ENCODE measurements around the gene STK17B.

Gene STK17B

DNA sequence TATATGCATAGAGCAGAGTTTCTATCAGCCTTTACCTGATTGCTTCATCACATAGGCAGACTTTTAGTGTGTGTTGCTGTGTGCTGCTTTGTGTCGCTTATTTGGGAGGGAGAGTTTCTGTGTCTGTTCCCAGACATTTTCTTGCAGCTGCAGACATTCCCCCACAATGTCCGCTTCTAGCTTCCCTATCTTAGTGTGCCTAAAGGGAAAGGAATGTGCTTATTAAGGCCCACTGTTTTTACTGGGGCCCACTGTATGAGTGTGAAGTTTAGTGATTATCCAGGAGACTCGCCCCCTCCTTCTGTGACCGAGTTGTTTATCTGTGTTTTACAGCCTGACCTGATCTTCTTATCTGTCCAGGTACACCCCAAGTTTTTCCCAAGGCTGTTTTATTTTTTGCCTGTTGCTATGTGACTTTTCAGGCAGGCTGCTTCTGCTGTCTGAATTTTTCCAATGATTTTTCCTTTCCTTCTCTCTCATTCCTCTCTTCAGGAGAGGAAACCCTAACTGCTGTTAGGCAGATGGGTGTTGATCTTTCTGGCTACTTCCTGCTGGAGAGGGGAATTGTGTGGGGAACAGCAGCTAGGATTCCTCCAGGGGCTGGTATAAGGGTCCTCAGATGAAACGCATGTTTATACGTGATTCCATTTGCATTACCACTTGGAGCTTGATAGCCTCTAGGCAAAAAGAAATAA is 47.6 kb downstream of the STK17B start:
- Mint-ChIP-seq H3K4me3 (no peak overlapping the region), H3K36me3 (no peaks in the 10 kb centered on the region), H3K4me1 (no peaks in the 10 kb centered on the region), H3K27ac (no peak overlapping the region), H3K9me3 (no peaks in the 10 kb centered on the region)
- DNase-seq (ENCODE audit: low spot score in 2 of 2) (no peak), ATAC-seq (no peak)

DNA sequence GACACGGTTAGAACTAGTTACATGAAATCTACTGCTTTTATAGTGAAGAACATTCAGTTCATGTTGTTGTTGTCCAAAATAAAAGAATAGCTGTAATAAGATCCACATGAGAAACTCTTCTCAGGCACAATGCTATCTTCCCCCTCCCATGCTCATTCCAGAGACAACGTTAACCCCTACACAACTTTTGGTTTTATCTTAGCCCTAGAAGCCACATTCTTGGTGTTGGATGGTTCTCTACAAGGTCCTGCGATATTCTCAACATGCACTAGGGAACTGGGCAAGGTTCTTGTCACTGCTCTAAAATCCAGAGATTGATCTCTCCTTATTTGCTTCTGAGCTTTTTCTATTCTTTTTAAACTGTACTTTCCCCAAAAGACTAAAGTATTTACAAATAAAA is 51.5 kb downstream of the STK17B start:
- DNase-seq (ENCODE audit: low spot score in 2 of 2) (no peak), ATAC-seq (no peak)
- Mint-ChIP-seq H3K36me3 (no peaks in the 10 kb centered on the region), H3K4me1 (no peaks in the 10 kb centered on the region), H3K27ac (no peak overlapping the region), H3K9me3 (no peaks in the 10 kb centered on the region), H3K4me3 (no peak overlapping the region)

DNA sequence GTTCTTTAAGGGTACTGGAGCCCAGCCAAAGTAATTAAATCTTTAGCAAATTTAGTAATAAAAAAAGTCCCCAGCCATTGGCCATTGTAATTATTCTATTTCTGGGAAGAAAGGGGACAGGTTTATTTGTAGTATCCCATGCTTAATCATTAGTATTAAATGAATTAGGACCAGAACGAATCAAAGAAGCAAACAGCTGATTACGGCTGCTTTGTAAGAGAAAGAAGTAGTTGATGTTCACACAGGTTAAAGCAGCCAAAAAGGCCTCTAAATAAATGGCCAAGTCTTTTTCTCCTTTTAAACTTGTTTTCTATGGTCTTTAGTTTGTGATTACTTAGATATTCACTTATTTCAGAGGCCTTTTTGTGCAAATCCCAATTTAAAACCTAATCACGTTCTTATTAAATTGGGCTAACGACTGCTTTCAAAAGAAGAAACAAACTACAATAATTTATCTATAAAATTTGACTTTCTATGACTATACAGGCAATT is 54.1 kb downstream of the STK17B start:
- Mint-ChIP-seq H3K9me3 (no peaks in the 10 kb centered on the region), H3K27ac (no peak overlapping the region), H3K36me3 (no peaks in the 10 kb centered on the region), H3K4me1 (no peaks in the 10 kb centered on the region), H3K4me3 (no peak overlapping the region)
- no peak for DNase-seq (ENCODE audit: low spot score in 2 of 2)
- ATAC-seq, result no peak

DNA sequence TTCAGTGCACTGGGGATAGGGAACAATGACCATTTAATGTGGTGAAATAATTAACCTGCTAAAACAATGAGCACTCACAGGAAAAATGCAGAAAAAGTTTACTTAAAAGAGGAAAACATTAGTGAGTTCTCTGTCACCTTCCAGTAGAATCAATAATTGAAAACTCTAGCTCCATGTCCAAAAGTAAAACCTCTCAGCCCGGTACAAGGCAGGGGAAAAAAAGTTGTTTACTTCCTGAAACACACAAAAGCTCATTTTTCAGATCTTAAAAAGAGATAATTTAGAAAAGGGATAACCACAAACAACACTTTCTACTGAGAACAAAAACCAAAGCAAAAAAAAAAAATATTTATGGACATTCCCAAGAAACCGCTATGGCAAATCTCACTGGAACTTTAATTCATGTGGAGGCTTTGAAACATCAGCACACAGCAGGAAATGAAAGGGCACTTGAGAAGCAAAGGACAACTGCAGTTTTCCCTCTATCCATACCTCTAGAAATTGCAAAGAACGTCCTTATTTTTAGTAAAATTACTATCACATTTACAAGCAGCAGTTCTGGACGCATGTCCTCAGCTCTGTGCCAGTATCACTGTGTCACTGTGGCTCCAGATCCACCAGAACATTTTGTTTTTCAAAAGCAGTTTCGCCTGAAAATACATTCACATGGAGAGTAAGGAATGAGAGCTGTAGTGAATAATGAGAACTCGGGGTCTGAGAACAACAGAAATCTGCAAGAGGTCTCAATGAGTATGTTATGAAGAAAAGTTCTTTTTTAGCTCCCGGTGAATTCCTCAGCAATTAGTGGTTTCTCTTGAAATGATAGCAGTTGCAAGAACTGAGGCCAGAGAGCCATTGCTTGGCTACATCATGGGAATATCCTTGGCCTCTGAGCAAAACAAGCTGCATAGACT is 58.1 kb downstream of the STK17B start:
- DNase-seq (ENCODE audit: low spot score in 2 of 2), result no peak
- no peak overlapping the region for H3K27ac Mint-ChIP-seq

DNA sequence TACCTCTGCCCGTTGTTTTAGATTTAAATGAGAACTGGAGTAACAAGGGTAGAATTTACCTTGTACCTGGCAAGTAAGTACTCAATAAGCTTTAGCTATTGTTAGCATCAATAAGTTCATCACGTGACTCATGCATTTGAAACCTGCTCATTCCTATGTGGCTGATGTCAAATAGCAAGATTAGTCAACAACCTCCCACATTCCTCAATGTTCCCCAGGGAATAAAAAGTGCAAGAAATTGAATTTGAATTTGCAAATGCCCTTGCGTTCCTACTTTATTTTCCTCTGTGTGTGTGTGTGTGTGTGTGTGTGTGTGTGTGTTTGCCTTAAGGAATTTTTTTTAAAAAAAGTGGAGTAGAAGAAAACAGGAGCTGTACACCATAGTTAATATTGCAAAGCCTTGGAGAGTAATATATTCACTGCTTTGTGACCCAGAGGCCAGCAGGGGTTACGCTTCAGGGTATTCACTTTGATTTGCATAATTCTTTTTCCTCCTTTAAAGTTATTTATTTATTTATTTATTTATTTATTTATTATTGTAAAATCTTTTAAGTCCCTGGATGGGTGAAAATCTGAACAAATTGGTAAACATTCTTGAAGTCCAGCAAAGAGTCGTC is 58.9 kb downstream of the STK17B start:
- H3K9me3 Mint-ChIP-seq, result no peaks in the 10 kb centered on the region
- no peak overlapping the region for H3K4me3 Mint-ChIP-seq
- ATAC-seq (no peak), DNase-seq (ENCODE audit: low spot score in 2 of 2) (no peak)
- no peak overlapping the region for H3K27ac Mint-ChIP-seq
- H3K36me3 Mint-ChIP-seq, result no peaks in the 10 kb centered on the region
- H3K4me1 Mint-ChIP-seq, result no peaks in the 10 kb centered on the region

More for the DNA sequence above, 58.1 kb downstream of the STK17B start:
- Mint-ChIP-seq H3K9me3 (no peaks in the 10 kb centered on the region), H3K36me3 (no peaks in the 10 kb centered on the region), H3K4me1 (no peaks in the 10 kb centered on the region), H3K4me3 (no peak overlapping the region)
- ATAC-seq, result no peak

DNA sequence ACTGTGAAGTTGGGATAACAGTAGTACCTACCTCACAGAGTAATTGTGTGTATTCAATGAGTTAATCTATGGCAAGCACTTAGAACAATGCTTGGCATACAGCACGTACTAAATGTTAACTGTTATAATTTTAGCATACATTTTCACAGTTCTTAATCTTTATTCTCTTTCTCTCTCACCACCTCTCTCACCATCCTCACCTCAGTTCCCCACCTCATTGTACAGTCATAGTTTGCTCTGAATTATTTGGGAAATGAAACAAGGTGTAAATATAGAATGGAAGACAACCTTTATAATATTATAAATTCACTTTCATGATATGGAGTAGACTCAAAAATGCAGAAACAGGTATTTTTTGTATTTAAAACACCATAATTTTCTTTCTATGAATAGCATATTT is 62.8 kb downstream of the STK17B start:
- H3K36me3 Mint-ChIP-seq, result no peaks in the 10 kb centered on the region
- H3K9me3 Mint-ChIP-seq, result no peaks in the 10 kb centered on the region
- H3K4me3 Mint-ChIP-seq, result no peak overlapping the region
- H3K27ac Mint-ChIP-seq, result no peak overlapping the region
- ATAC-seq (no peak), DNase-seq (ENCODE audit: low spot score in 2 of 2) (no peak)
- H3K4me1 Mint-ChIP-seq, result no peaks in the 10 kb centered on the region

DNA sequence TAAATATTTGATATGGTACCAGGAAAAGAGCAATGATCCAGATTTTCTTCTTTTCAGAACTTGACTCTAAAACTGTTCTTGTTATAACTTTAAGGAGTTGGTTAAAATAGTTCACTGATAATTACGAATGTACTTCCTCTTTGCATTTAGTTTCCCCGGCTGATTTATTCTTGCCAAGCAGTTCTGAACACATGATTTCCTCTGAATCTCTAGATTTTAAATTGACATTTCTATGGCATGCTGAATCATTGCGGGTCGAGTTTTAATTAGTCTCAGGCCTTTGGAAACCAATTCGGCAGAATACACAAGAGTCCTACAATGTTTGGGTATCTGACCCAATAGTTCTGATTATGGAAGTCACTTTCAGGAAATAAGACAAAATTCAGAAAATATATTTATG is 65.4 kb downstream of the STK17B start:
- H3K9me3 Mint-ChIP-seq, result no peaks in the 10 kb centered on the region
- no peaks in the 10 kb centered on the region for H3K36me3 Mint-ChIP-seq
- DNase-seq (ENCODE audit: low spot score in 2 of 2), result no peak
- H3K4me3 Mint-ChIP-seq, result no peak overlapping the region
- peaks cover 10% of the 10 kb centered on the region for H3K4me1 Mint-ChIP-seq
- ATAC-seq, result no peak
- no peak overlapping the region for H3K27ac Mint-ChIP-seq

DNA sequence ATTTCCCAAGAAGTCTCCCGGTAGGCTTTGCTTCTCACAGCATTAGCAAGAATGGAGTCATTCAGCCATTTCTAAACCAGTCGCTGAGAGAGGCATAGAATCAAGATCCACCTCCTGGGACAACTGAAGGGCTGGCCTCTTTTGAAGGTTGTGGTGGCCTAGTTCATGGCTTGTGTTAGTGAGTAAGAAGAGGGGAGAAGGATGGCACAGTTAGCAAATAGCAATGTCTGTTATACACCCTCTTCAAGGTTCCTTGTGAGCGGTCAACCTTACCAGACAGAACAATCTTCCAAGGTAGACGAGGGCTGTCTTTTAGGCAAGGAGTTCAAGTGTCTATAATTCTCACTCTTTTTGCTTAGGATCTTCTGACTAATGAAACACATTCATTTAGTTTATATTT is 67.3 kb downstream of the STK17B start:
- peaks cover 18% of the 10 kb centered on the region for H3K4me1 Mint-ChIP-seq
- ATAC-seq, result no peak
- no peak overlapping the region for H3K27ac Mint-ChIP-seq
- H3K4me3 Mint-ChIP-seq, result no peak overlapping the region
- no peak for DNase-seq (ENCODE audit: low spot score in 2 of 2)
- H3K9me3 Mint-ChIP-seq, result no peaks in the 10 kb centered on the region
- no peaks in the 10 kb centered on the region for H3K36me3 Mint-ChIP-seq

DNA sequence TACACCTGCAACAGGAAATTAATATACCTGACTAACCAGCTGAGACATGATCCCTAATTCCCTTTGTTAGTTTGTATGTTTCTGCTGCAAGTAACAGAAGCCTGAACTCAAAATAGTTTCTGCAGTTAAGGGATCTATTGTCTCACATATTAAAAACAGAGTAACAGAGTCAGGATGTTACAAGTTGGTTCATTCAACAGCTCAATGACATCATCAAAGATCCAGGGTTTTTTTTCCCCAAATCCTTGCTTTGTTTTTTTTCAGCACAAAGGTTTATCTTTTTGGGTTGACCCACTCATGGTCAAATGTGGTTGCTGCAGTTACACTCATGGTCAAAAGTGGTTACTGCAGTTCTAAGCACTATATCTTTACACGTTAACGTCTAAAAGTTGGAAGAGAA is 67.8 kb downstream of the STK17B start:
- H3K36me3 Mint-ChIP-seq, result no peaks in the 10 kb centered on the region
- ATAC-seq (no peak), DNase-seq (ENCODE audit: low spot score in 2 of 2) (no peak)
- no peak overlapping the region for H3K4me3 Mint-ChIP-seq
- peaks cover 18% of the 10 kb centered on the region for H3K4me1 Mint-ChIP-seq
- H3K9me3 Mint-ChIP-seq, result no peaks in the 10 kb centered on the region
- no peak overlapping the region for H3K27ac Mint-ChIP-seq

DNA sequence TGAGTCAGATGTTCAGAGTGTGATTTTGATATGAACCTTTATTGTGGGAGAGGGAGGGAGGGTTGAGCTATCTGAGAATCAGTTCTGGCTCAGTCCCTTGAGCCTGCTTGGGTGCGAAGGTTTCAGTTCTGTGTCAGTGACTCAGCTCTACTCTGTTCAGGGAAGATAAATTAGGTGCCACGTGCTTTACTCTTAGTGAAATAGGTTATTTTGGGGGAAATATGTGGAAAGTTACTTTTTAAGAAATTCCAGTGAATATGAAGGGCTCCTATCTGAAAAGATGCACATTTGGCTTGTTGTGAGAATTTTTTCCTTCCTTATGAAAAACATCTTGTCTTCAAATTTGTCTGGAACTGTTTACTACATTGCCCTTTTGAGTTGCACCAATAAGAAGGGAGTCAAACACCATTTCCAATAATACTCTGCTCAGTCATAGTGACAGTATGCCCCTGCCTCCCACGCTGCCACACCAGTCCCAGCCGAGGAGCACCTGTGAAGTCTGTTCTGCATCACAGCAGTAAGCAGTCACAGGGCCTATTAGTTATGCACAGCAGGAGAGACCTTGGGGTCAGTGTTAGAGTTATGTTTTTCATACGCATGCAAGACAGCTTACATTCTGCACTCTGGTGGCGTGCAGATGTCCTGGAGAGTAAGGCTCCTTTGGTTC is 69.9 kb downstream of the STK17B start:
- ATAC-seq (peak; percentile 96), DNase-seq (ENCODE audit: low spot score in 2 of 2) (peak in 1 of 2 donors; percentile 55)
- Mint-ChIP-seq H3K4me1 (peaks cover 18% of the 10 kb centered on the region), H3K9me3 (no peaks in the 10 kb centered on the region), H3K36me3 (no peaks in the 10 kb centered on the region), H3K4me3 (no peak overlapping the region), H3K27ac (no peak overlapping the region)

DNA sequence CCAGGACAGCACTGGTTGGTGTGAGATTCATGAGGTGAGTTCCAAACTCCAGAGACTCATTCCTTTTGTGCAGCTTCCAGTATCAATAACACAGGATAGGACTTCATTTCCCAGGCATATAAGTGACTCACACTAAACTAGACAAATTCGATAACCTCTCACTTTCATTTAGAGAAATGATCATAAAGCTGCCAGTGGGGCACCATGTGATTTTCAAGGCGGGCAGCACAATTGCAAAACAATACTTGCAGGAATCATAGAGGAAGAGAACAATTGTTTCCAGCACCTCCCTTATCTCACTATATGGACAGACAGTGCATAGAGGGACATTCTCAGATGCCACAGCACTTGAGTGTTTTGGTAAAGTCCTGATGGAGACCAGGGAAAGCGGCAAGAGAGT is 71.5 kb downstream of the STK17B start:
- Mint-ChIP-seq H3K36me3 (no peaks in the 10 kb centered on the region), H3K27ac (no peak overlapping the region), H3K4me3 (no peak overlapping the region), H3K9me3 (no peaks in the 10 kb centered on the region), H3K4me1 (peaks cover 18% of the 10 kb centered on the region)
- ATAC-seq, result no peak
- DNase-seq (ENCODE audit: low spot score in 2 of 2), result no peak

DNA sequence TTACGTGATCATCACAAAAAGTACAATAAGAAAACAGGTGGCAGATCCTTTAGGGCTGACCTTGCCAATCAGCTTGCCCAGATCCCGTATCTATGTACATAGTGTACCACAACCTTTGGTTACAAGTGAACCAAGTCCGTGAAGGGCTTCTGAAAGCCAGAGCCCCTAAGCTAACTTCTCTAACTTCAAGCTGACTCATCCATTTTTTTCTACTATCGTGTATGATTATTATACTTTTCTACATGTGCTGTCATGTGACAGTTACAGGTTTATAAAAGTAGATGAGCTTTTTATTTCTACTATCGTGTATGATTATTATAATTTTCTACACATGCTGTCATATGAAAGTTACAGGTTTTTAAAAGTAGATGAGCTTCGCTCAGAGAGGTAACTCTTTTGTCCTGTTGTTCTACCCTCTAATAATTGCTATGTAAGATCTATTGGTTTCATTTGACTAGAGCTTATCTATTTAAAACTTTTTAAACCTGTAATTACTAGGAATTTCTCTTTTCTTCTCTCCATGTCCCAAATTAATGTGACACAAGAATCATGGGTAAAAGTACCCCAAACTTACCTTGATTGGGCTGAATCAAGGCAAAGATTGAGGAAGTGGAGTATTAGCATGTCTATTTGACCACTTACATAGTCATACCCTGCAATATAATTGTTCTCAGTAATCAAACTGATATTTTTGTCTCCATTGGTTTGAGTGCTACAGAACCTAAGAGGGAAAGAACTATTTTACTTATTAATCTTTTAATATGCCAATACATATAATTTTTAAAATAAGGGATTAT is 73.3 kb downstream of the STK17B start:
- ATAC-seq (no peak), DNase-seq (ENCODE audit: low spot score in 2 of 2) (no peak)
- no peak overlapping the region for H3K27ac Mint-ChIP-seq
- no peak overlapping the region for H3K4me3 Mint-ChIP-seq
- H3K4me1 Mint-ChIP-seq, result peaks cover 18% of the 10 kb centered on the region
- H3K36me3 Mint-ChIP-seq, result no peaks in the 10 kb centered on the region
- no peaks in the 10 kb centered on the region for H3K9me3 Mint-ChIP-seq

DNA sequence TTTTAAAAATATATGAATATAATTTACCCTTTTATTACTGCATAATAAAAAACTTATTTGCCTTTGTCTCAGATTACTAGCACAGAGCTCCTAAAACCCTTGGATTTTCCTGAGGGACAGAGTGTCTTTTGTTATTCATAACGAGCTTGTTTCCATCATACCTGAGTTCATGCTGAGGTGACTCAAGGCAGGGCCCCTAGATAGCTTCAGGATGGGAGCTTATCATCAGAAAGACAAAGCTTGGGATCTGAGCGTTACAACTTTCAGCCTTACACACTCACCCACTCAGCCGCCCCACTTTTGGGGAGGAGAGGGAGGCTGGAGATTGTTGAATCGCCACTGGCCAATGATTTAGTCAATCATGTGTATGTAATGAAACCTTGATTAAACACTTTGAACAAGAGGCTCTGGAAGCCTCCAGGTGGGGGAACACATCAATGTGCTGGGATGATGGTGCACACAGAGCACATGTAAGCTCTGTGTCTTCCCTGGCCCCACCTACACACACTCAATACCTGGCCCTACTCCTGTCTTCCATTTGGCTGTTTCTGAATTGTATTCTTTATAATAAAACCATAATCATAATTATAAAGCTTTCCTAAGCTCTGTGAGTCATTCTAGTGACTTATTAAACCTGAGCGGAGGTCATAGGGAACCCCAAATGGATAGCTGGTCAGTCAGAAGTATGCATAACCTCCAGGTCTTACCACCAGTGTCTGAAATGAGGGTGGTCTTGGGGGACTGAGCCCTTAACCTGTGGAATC is 74.2 kb downstream of the STK17B start:
- Mint-ChIP-seq H3K4me3 (no peak overlapping the region), H3K4me1 (peaks cover 18% of the 10 kb centered on the region), H3K27ac (no peak overlapping the region), H3K36me3 (no peaks in the 10 kb centered on the region), H3K9me3 (peaks cover under 1% of the 10 kb centered on the region)
- no peak for DNase-seq (ENCODE audit: low spot score in 2 of 2)
- no peak for ATAC-seq

DNA sequence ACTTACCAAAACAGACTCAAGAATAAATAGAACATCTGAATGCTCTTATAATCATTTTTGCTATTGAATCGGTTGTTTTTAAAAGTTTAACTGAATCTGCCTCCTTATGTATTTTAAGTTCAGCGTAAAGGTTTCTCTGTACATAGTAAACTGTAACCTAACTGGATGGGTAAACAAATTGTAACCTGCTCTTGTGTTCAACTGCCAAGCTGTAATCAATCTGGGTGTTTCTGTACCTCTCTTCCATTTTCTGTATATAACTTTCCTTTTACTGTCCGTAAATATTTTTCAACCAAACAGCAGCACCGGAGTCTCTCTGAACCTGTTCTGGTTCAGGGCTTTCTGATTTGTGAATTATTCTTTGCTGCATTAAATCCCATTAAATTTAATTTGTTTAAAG is 75.1 kb downstream of the STK17B start:
- Mint-ChIP-seq H3K4me1 (peaks cover 11% of the 10 kb centered on the region), H3K4me3 (no peak overlapping the region), H3K9me3 (peaks cover 4% of the 10 kb centered on the region), H3K36me3 (no peaks in the 10 kb centered on the region), H3K27ac (no peak overlapping the region)
- DNase-seq (ENCODE audit: low spot score in 2 of 2) (no peak), ATAC-seq (no peak)
